Sigmoid colon (tissue), 4 donors: ENCODE measurements around the gene CCL28.

Experiments
- CTCF ChIP-seq, 4 experiments: fragments of 450-650 bp in 3 of 4; fragments of 200-600 bp in 1 of 4; IDR thresholded peaks; one replicate each; pipeline ENCODE4 v1.5.1; 2016 to 2019; ENCODE audit warnings: antibody characterized with exemption in 4 of 4, mild to moderate bottlenecking in 3 of 4, moderate library complexity in 2 of 4
- EP300 ChIP-seq, 4 donors: sonication (generic); formaldehyde crosslinking; IDR thresholded peaks; one replicate each; pipeline ENCODE4 v1.6.1; 2017; ENCODE audit warnings: antibody characterized with exemption in 4 of 4
- POLR2A ChIP-seq, 2 donors: fragments of 450-650 bp; IDR thresholded peaks; one replicate each; pipeline ENCODE4 v1.6.1; 2016; ENCODE audit warnings: antibody characterized with exemption in 2 of 2, mild to moderate bottlenecking in 2 of 2, moderate library complexity in 2 of 2

- TF ChIP-seq CTCF (IDR thresholded peaks at IDR 0.05) (no peak), POLR2A (IDR thresholded peaks at IDR 0.05) (no peak), EP300 (IDR thresholded peaks at IDR 0.05) (no peak)
Observed at GRCh38 chr5:43432486-43433375, 20.5 kb upstream of the CCL28 start.
